ENCODE data around the gene ITGAV. TPM values are rescaled to one million over a fixed set of nuclear protein-coding genes. Genes with fewer than 3 reads are reported as not detected.

Gene ITGAV
- total and polyA plus RNA-seq, 2 donors from 2014 or later = 26.3 to 99.0 TPM

DNA sequence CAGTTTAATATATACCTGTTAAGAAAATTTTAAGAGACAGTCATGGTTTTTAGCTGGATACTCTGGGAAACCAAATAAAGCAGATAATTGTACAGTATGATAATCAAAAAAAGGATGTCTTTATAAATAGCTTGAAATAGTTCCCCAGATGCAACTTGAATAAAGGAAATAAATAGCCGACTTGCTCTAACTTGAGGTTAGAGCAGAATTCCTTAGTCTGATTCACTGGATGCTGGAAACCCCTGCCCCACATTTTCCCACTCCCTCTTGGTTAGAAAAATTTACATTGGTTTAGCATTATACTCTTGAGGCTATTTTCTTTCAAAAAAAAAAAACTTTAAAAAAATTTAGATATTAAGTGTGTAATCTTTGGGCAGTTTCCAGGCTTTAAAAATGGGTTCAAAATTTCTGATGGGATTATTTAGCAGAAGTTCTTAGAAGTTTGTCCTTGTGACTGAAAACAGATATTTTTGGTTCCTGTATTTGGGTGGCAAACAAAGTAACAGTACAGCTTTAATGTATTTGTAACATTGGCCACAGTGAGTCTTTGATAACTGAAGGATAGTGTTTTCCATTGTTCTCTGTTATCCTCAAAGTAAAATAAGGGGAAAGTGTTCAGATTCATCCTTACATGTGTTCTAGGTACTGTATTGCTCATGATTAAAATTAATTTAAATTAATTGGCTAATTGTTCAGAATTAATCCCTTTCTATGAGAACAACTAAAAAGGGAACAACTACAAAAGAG lies 39.6 kb downstream of the ITGAV start:
- Histone ChIP-seq H3K27ac (ENCODE audit: low read depth in 2 of 2, low read length in 2 of 2) (no peak overlapping the region), H3K9ac (ENCODE audit: low read length in 3 of 3) (no peak overlapping the region), H3K36me3 (ENCODE audit: control insufficient read depth in 2 of 3, insufficient read depth in 3 of 3, low read length in 3 of 3) (no peaks in the 10 kb centered on the region), H3K9me3 (ENCODE audit: control insufficient read depth in 2 of 3, insufficient read depth in 1 of 3, low read length in 3 of 3) (no peaks in the 10 kb centered on the region), H3K4me1 (ENCODE audit: control insufficient read depth in 2 of 3, insufficient read depth in 2 of 3, low read depth in 1 of 3, low read length in 3 of 3) (no peaks in the 10 kb centered on the region), H3K4me3 (ENCODE audit: low read length in 3 of 3) (no peak overlapping the region), H3K27me3 (ENCODE audit: control insufficient read depth, insufficient read depth, low read length) (no peaks in the 10 kb centered on the region)
- DNase-seq (no peak), FAIRE-seq (no peak)
- intact Hi-C loops (cut with DNase I) = no loop called here
- TF ChIP-seq, protein P1, sequence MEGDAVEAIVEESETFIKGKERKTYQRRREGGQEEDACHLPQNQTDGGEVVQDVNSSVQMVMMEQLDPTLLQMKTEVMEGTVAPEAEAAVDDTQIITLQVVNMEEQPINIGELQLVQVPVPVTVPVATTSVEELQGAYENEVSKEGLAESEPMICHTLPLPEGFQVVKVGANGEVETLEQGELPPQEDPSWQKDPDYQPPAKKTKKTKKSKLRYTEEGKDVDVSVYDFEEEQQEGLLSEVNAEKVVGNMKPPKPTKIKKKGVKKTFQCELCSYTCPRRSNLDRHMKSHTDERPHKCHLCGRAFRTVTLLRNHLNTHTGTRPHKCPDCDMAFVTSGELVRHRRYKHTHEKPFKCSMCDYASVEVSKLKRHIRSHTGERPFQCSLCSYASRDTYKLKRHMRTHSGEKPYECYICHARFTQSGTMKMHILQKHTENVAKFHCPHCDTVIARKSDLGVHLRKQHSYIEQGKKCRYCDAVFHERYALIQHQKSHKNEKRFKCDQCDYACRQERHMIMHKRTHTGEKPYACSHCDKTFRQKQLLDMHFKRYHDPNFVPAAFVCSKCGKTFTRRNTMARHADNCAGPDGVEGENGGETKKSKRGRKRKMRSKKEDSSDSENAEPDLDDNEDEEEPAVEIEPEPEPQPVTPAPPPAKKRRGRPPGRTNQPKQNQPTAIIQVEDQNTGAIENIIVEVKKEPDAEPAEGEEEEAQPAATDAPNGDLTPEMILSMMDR (IDR thresholded peaks at IDR 0.05; ENCODE audit: borderline replicate concordance, extremely low read depth, insufficient read depth) = no peak

DNA sequence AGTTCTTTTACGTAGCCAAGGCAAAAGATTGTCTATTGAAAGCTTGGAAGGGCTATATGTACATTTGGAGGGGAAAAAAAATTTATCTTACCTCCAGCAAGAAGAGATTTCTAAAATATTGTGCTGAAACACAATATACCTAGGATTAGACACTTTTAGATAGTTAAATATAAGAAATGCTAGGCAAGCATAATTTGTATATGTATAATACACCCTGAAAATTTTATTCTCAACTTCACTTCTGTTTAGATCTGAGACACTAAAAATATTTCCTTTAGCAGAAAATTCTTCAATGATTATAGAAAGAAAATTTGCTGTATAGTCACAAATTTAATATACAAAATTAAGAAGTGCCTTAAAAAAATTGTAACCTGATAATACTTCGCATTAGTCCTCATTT lies 42.6 kb downstream of the ITGAV start:
- Histone ChIP-seq H3K27ac (ENCODE audit: low read depth in 2 of 2, low read length in 2 of 2) (no peak overlapping the region), H3K4me1 (ENCODE audit: control insufficient read depth in 2 of 3, insufficient read depth in 2 of 3, low read depth in 1 of 3, low read length in 3 of 3) (no peaks in the 10 kb centered on the region), H3K9ac (ENCODE audit: low read length in 3 of 3) (no peak overlapping the region), H3K36me3 (ENCODE audit: control insufficient read depth in 2 of 3, insufficient read depth in 3 of 3, low read length in 3 of 3) (no peaks in the 10 kb centered on the region), H3K27me3 (ENCODE audit: control insufficient read depth, insufficient read depth, low read length) (no peaks in the 10 kb centered on the region), H3K4me3 (ENCODE audit: low read length in 3 of 3) (no peak overlapping the region), H3K9me3 (ENCODE audit: control insufficient read depth in 2 of 3, insufficient read depth in 1 of 3, low read length in 3 of 3) (no peaks in the 10 kb centered on the region)
- FAIRE-seq (no peak), DNase-seq (no peak)
- intact Hi-C loops (cut with DNase I) = no loop called here
- TF ChIP-seq, protein P1 (IDR thresholded peaks at IDR 0.05; ENCODE audit: borderline replicate concordance, extremely low read depth, insufficient read depth) = no peak

DNA sequence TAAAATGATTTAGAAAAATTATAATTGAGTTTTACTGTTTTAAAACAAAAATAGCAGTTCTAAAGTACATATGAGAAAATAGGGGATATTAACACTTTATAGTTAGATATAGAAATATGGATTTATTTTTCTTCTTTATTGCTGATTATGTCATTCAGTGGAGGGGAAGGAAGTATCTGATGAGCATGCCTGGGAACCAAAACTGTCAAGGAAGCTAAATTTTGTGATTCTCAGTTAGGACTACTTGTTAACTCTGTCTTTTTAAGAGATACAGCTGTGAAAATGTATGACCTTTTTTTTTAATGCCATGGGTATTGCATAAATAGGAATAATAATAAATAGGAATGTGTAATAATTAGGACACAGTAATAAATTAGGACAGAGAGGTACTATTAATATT lies 44.8 kb downstream of the ITGAV start:
- H3K36me3 ChIP-seq (ENCODE audit: control insufficient read depth in 2 of 3, insufficient read depth in 3 of 3, low read length in 3 of 3) = peaks cover 0 to 2% (median 2%) of the 10 kb centered on the region in 3 donors
- TF ChIP-seq, protein P1 (IDR thresholded peaks at IDR 0.05; ENCODE audit: borderline replicate concordance, extremely low read depth, insufficient read depth) = no peak
- H3K4me3 ChIP-seq (ENCODE audit: low read length in 3 of 3) = no peak overlapping the region
- DNase-seq (no peak), FAIRE-seq (no peak)
- no peak overlapping the region for H3K27ac ChIP-seq (ENCODE audit: low read depth in 2 of 2, low read length in 2 of 2)
- H3K4me1 ChIP-seq (ENCODE audit: control insufficient read depth in 2 of 3, insufficient read depth in 2 of 3, low read depth in 1 of 3, low read length in 3 of 3) = no peaks in the 10 kb centered on the region
- intact Hi-C loops (cut with DNase I) = no loop called here
- H3K9ac ChIP-seq (ENCODE audit: low read length in 3 of 3) = no peak overlapping the region
- H3K27me3 ChIP-seq (ENCODE audit: control insufficient read depth, insufficient read depth, low read length) = no peaks in the 10 kb centered on the region
- H3K9me3 ChIP-seq (ENCODE audit: control insufficient read depth in 2 of 3, insufficient read depth in 1 of 3, low read length in 3 of 3) = no peaks in the 10 kb centered on the region

Data from kidney (tissue), 14 donors.